SU-DHL-6 (cell line): Measurements from ENCODE around the gene EPS8L1.

Source experiments
- H2AFZ ChIP-seq: fragments of 200-600 bp; sonication (generic); 2 replicates; pipeline ENCODE4 v1.6.1; 2014; ENCODE audit warnings: low read depth, mild to moderate bottlenecking, moderate library complexity, mixed read lengths, antibody characterized with exemption, low read length; ENCODE audit not compliant: severe bottlenecking
- H3F3A ChIP-seq: fragments of 200-600 bp; shearing (Covaris generic); 2 replicates; pipeline ENCODE4 v1.6.0; 2016; ENCODE audit warnings: antibody characterized with exemption, mild to moderate bottlenecking; ENCODE audit not compliant: insufficient read depth
- H3K27ac ChIP-seq: fragments of 200-600 bp; sonication (generic); 2 replicates; pipeline ENCODE4 v1.5.1; 2016; ENCODE audit warnings: low read depth, mild to moderate bottlenecking, low read length, moderate library complexity, mixed read lengths
- H3K27me3 ChIP-seq: fragments of 200-600 bp; sonication (generic), shearing (Covaris generic); 2 replicates; pipeline ENCODE4 v1.6.0; 2014; ENCODE audit warnings: mild to moderate bottlenecking, low read length
- H3K36me3 ChIP-seq: fragments of 200-600 bp; sonication (generic); 2 replicates; pipeline ENCODE4 v1.6.1; 2014; ENCODE audit warnings: mild to moderate bottlenecking, low read length, mixed read lengths
- H3K4me2 ChIP-seq: fragments of 300-600, 200-600 bp; shearing (Covaris generic), sonication (generic); 2 replicates; pipeline ENCODE4 v1.6.0; 2014; ENCODE audit warnings: low read length, low read depth, mild to moderate bottlenecking; ENCODE audit not compliant: poor library complexity, severe bottlenecking
- H3K4me3 ChIP-seq: fragments of 200-600 bp; sonication (generic); 2 replicates; pipeline ENCODE4 v1.5.1; 2014; ENCODE audit warnings: antibody characterized with exemption, low read length, mild to moderate bottlenecking, mixed read lengths; ENCODE audit not compliant: insufficient read depth, poor library complexity, severe bottlenecking
- H3K79me2 ChIP-seq: fragments of 200-600 bp; sonication (generic); 2 replicates; pipeline ENCODE4 v1.6.1; 2014; ENCODE audit warnings: mild to moderate bottlenecking, low read length, moderate library complexity; ENCODE audit not compliant: insufficient read depth
- H3K9ac ChIP-seq: fragments of 200-600 bp; sonication (generic); 2 replicates; pipeline ENCODE4 v1.7.0; 2014; ENCODE audit warnings: mild to moderate bottlenecking, low read length
- H3K9me2 ChIP-seq: fragments of 200-600 bp; sonication (generic); replicated peaks from 2 replicates; pipeline ENCODE4 v1.6.1; 2014; ENCODE audit warnings: low read length; ENCODE audit not compliant: insufficient read depth
- H3K9me3 ChIP-seq: fragments of 200-600 bp; sonication (generic); 2 replicates; pipeline ENCODE4 v1.6.1; 2014; ENCODE audit warnings: low read length, mixed read lengths; ENCODE audit not compliant: insufficient read depth
- H4K20me1 ChIP-seq: fragments of 200-600 bp; sonication (generic); 2 replicates; pipeline ENCODE4 v1.6.1; 2014; ENCODE audit warnings: low read depth, mild to moderate bottlenecking, antibody characterized with exemption, low read length, moderate library complexity, mixed read lengths
- EZH2phosphoT487 ChIP-seq: fragments of 200-600 bp; sonication (generic), shearing (Covaris generic); conservative IDR thresholded peaks from 2 replicates; pipeline ENCODE4 v1.6.1; 2018; ENCODE audit warnings: mild to moderate bottlenecking, antibody characterized with exemption, low read length, moderate library complexity, mixed read lengths
- TF ChIP-seq, protein P1 (sequence below): fragments of 200-600 bp; sonication (generic); IDR thresholded peaks from one replicate; pipeline ENCODE4 v1.5.1; 2017; ENCODE audit warnings: antibody characterized with exemption, mild to moderate bottlenecking, low read length, moderate library complexity; ENCODE audit not compliant: insufficient read depth, poor library complexity, severe bottlenecking

Gene EPS8L1

DNA sequence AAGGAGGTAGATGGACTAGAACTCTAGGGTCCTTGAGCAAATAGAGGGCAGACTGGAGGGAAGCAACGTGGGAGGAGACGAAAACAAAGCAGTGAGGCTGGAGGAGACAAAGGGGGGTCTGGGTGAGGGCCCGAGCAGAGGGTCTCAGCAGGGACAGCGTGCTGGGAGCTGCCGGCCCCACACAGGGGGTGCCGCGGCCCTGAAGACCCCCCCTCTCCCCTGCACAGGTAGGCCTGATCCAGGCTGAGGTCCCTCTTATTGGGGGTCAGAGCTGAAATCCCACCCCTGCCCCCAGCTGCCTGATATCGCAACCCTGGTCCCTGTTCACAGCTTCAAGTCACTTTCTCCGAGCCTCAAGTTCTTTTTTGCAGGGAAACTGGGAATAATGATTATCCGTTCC is 8.7 kb downstream of the EPS8L1 start:
- Histone ChIP-seq H3K9ac (no peak overlapping the region), H3K27me3 (no peaks in the 10 kb centered on the region), H3K9me2 (no peaks in the 10 kb centered on the region), H4K20me1 (no peaks in the 10 kb centered on the region), H3K9me3 (no peaks in the 10 kb centered on the region), H3K27ac (no peak overlapping the region), H3K79me2 (no peaks in the 10 kb centered on the region), H2AFZ (no peak overlapping the region), H3F3A (0 out of 2 replicates have a peak, but pooled peaks cover 11% of the 10 kb centered on the region), H3K36me3 (no peaks in the 10 kb centered on the region), H3K4me3 (no peak overlapping the region), H3K4me2 (no peak overlapping the region)
- TF ChIP-seq, protein P1, sequence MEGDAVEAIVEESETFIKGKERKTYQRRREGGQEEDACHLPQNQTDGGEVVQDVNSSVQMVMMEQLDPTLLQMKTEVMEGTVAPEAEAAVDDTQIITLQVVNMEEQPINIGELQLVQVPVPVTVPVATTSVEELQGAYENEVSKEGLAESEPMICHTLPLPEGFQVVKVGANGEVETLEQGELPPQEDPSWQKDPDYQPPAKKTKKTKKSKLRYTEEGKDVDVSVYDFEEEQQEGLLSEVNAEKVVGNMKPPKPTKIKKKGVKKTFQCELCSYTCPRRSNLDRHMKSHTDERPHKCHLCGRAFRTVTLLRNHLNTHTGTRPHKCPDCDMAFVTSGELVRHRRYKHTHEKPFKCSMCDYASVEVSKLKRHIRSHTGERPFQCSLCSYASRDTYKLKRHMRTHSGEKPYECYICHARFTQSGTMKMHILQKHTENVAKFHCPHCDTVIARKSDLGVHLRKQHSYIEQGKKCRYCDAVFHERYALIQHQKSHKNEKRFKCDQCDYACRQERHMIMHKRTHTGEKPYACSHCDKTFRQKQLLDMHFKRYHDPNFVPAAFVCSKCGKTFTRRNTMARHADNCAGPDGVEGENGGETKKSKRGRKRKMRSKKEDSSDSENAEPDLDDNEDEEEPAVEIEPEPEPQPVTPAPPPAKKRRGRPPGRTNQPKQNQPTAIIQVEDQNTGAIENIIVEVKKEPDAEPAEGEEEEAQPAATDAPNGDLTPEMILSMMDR: no peak
- TF ChIP-seq EZH2phosphoT487: no peak

DNA sequence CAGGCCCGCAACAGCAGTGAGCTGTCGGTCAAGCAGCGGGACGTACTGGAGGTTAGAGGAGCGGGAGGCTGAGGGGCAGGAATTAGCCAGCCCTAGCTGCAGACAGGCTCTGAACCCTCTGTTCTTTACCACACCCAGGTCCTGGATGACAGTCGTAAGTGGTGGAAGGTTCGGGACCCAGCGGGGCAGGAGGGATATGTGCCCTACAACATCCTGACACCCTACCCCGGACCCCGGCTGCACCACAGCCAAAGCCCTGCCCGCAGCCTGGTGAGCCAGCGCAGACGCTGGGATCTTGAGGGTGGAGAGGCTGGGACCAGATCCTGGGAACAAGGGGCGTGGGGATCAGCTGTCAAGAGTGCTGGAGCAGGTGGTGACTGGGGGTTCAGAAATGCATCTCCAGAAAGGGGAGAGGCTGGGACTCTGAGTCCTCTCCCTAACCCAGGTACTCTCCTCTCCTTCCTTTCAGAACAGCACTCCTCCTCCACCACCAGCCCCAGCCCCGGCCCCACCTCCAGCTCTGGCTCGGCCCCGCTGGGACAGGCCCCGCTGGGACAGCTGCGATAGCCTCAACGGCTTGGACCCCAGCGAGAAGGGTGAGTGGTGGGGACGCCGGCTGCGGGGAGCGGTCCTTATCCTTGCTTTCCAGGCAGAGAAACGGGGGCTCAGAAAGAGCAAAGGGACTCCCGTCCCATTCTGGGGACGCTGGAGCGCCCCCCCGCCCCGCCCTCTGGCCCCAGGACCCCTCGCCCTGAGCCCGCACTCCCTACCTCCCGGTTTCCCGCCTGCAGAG is 10.4 kb downstream of the EPS8L1 start:
- H3K9me2 ChIP-seq: no peaks in the 10 kb centered on the region
- TF ChIP-seq EZH2phosphoT487: no peak
- TF ChIP-seq, protein P1: no peak
- no peaks in the 10 kb centered on the region for H3K27me3 ChIP-seq
- H3K9me3 ChIP-seq: no peaks in the 10 kb centered on the region
- H3K79me2 ChIP-seq: no peaks in the 10 kb centered on the region
- 0 out of 2 replicates have a peak, but pooled peaks cover 11% of the 10 kb centered on the region for H3F3A ChIP-seq
- H3K9ac ChIP-seq: no peak overlapping the region
- no peak overlapping the region for H3K27ac ChIP-seq
- H3K36me3 ChIP-seq: no peaks in the 10 kb centered on the region
- H2AFZ ChIP-seq: no peak overlapping the region
- H3K4me2 ChIP-seq: no peak overlapping the region
- H4K20me1 ChIP-seq: no peaks in the 10 kb centered on the region
- no peak overlapping the region for H3K4me3 ChIP-seq

DNA sequence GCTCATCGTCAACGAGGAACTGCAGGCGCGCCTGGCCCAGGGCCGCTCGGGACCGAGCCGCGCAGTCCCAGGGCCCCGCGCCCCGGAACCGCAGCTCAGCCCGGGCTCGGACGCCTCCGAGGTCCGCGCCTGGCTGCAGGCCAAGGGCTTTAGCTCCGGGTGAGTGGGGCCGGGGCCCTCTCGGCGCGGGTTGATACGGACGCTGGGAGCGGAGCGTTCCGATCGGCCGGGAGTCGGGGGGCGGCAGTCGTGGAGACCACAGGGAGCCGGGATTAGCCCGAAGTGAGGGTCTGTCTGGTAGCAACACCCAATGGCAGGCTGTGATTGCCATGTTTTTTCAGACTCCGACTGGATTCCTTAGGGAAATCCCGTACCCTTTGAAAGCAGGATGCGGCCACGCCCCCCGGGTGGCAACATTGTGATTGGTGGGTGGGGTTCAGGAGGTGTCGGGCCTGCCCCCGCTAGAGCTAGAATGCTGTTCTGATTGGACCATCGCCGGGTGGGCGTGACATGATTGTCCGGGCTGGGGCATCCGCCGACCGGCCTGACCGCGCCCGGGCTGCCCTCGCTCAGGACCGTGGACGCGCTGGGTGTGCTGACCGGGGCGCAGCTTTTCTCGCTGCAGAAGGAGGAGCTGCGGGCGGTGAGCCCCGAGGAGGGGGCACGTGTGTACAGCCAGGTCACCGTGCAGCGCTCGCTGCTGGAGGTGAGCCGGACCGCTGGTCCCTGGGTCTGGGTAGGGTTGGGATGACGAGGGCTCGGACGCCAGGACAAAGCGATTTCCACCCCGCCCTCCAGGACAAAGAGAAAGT is 11.3 kb downstream of the EPS8L1 start:
- no peak overlapping the region for H3K4me3 ChIP-seq
- no peaks in the 10 kb centered on the region for H3K36me3 ChIP-seq
- TF ChIP-seq EZH2phosphoT487: no peak
- TF ChIP-seq, protein P1: no peak
- H3K4me2 ChIP-seq: no peak overlapping the region
- H3F3A ChIP-seq: 0 out of 2 replicates have a peak, but pooled peaks cover 11% of the 10 kb centered on the region
- H4K20me1 ChIP-seq: no peaks in the 10 kb centered on the region
- no peaks in the 10 kb centered on the region for H3K79me2 ChIP-seq
- H2AFZ ChIP-seq: no peak overlapping the region
- H3K27ac ChIP-seq: no peak overlapping the region
- H3K9me2 ChIP-seq: no peaks in the 10 kb centered on the region
- H3K27me3 ChIP-seq: no peaks in the 10 kb centered on the region
- H3K9ac ChIP-seq: no peak overlapping the region
- H3K9me3 ChIP-seq: no peaks in the 10 kb centered on the region
